Measurements from ENCODE around the gene TTC6. TPM values are rescaled to one million over a fixed set of nuclear protein-coding genes. Genes with fewer than 3 reads are reported as not detected.

TTC6 gene
- total RNA-seq, 1 donor = not detected

- H3K4me3 ChIP-seq (ENCODE audit: low read length) = no peak overlapping the region
- no peaks in the 10 kb centered on the region for H3K4me1 ChIP-seq (ENCODE audit: insufficient read depth, low read length)
- H3K9me3 ChIP-seq (ENCODE audit: low read depth, low read length) = no peaks in the 10 kb centered on the region
- peaks cover 33% of the 10 kb centered on the region for H3K27me3 ChIP-seq (ENCODE audit: insufficient read depth, low read length)
Measured at GRCh38 chr14:37623426-37623951, 28.1 kb downstream of the TTC6 start.

GRCh38 chr14:37623971-37624370, 28.5 kb downstream of the TTC6 start:
- Histone ChIP-seq H3K4me3 (ENCODE audit: low read length) (no peak overlapping the region), H3K27me3 (ENCODE audit: insufficient read depth, low read length) (peaks cover 33% of the 10 kb centered on the region), H3K4me1 (ENCODE audit: insufficient read depth, low read length) (no peaks in the 10 kb centered on the region), H3K9me3 (ENCODE audit: low read depth, low read length) (no peaks in the 10 kb centered on the region)

- Histone ChIP-seq H3K27me3 (ENCODE audit: insufficient read depth, low read length) (peaks cover 32% of the 10 kb centered on the region), H3K4me3 (ENCODE audit: low read length) (no peak overlapping the region), H3K4me1 (ENCODE audit: insufficient read depth, low read length) (no peaks in the 10 kb centered on the region), H3K9me3 (ENCODE audit: low read depth, low read length) (no peaks in the 10 kb centered on the region)
Measured at GRCh38 chr14:37625597-37626595, 30.5 kb downstream of the TTC6 start.

DNA sequence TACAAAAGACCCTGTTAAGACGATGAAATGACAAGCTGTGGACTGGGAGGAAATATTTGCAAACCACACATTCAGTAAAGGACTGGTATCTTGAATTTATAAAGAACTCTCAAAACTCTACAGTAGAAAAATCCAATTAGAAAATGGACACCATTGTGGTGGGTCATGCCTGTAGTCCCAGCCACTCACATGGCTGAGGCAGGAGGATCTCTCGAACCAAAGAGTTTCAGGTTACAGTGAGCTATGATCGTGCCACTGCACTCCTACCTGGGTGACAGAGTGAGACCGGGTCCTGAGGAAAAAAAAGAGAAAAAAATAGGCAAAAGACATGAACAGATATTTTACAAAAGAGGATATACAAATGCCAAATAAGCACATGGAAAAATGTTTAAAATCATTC, 41.9 kb downstream of the TTC6 start:
- no peaks in the 10 kb centered on the region for H3K27me3 ChIP-seq (ENCODE audit: insufficient read depth, low read length)
- no peak overlapping the region for H3K4me3 ChIP-seq (ENCODE audit: low read length)
- H3K9me3 ChIP-seq (ENCODE audit: low read depth, low read length) = no peaks in the 10 kb centered on the region
- no peaks in the 10 kb centered on the region for H3K4me1 ChIP-seq (ENCODE audit: insufficient read depth, low read length)

- H3K9me3 ChIP-seq (ENCODE audit: low read depth, low read length) = no peaks in the 10 kb centered on the region
- H3K4me1 ChIP-seq (ENCODE audit: insufficient read depth, low read length) = no peaks in the 10 kb centered on the region
- no peaks in the 10 kb centered on the region for H3K27me3 ChIP-seq (ENCODE audit: insufficient read depth, low read length)
- no peak overlapping the region for H3K4me3 ChIP-seq (ENCODE audit: low read length)
Measured at GRCh38 chr14:37638599-37638998, 43.2 kb downstream of the TTC6 start.

DNA sequence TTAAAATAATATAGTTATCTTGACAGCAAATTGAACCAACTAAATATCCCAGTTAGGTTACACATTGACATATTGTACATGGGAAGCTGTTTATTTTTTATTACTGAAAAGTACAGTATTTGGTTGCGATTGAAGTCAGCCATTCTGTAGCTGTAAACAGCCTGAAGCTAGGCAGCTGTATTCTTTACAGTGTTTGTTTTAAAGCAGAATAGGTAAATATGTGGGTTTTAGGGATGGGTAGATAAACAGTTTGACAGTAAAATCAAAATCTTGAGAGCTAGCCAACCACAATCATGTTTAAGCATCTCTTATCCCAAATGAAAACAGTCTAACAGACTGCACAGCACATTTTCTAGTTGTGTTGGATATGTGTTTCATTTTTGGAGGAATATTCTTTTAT, 45.7 kb downstream of the TTC6 start:
- no peaks in the 10 kb centered on the region for H3K27me3 ChIP-seq (ENCODE audit: insufficient read depth, low read length)
- H3K9me3 ChIP-seq (ENCODE audit: low read depth, low read length) = no peaks in the 10 kb centered on the region
- H3K4me1 ChIP-seq (ENCODE audit: insufficient read depth, low read length) = no peaks in the 10 kb centered on the region
- no peak overlapping the region for H3K4me3 ChIP-seq (ENCODE audit: low read length)

GRCh38 chr14:37642125-37642524, 46.7 kb downstream of the TTC6 start:
- Histone ChIP-seq H3K4me3 (ENCODE audit: low read length) (no peak overlapping the region), H3K9me3 (ENCODE audit: low read depth, low read length) (no peaks in the 10 kb centered on the region), H3K27me3 (ENCODE audit: insufficient read depth, low read length) (no peaks in the 10 kb centered on the region), H3K4me1 (ENCODE audit: insufficient read depth, low read length) (no peaks in the 10 kb centered on the region)

GRCh38 chr14:37643701-37644100, 48.3 kb downstream of the TTC6 start:
- no peaks in the 10 kb centered on the region for H3K27me3 ChIP-seq (ENCODE audit: insufficient read depth, low read length)
- H3K4me1 ChIP-seq (ENCODE audit: insufficient read depth, low read length) = no peaks in the 10 kb centered on the region
- no peaks in the 10 kb centered on the region for H3K9me3 ChIP-seq (ENCODE audit: low read depth, low read length)
- H3K4me3 ChIP-seq (ENCODE audit: low read length) = no peak overlapping the region

Other genes starting within 250 kb of the TTC6 start
- gene FOXA1, start 380 bp upstream of the TTC6 start, total RNA-seq = 0.42 TPM